22Rv1 (cell line): ENCODE measurements around the gene ZFP36L2.

Source experiments
- H3K27ac ChIP-seq: fragments of 450-650 bp; 2 replicates; pipeline ENCODE4 v1.5.1; 2017
- ZFX ChIP-seq: fragments of 450-650 bp; IDR thresholded peaks from 2 replicates; pipeline ENCODE4 v1.6.1; 2017; ENCODE audit warnings: antibody characterized with exemption, borderline replicate concordance
- TF ChIP-seq, protein P1 (sequence below): fragments of 450-650 bp; IDR thresholded peaks from 2 replicates; pipeline ENCODE4 v1.5.1; 2017; ENCODE audit warnings: mild to moderate bottlenecking

ZFP36L2 gene

DNA sequence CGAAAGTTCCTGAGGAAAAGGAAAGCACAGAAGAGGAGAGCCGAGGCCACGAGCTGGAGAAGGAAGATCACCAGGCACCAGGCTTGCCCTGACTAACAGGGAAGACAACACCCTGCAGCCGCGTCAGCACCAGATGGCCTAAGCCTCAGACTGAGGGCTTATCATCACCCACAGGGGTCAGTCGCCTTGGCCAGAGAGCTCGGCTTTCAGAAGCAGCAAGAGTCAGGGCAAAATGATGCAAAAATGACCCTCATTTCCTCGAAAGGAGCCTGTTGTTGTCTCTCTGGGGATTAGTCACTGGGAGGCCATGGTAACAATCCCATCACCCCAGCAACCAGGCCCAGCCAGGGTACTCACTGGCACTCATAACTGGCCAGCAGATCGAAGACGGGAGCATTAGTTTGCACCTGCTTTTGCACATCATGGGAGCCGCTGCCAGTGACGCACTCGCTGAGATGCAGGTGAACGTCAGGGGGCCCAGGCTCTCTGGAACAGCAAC lies 42.7 kb upstream of the ZFP36L2 start:
- no peak overlapping the region for H3K27ac ChIP-seq
- TF ChIP-seq ZFX, result no peak
- TF ChIP-seq, protein P1, sequence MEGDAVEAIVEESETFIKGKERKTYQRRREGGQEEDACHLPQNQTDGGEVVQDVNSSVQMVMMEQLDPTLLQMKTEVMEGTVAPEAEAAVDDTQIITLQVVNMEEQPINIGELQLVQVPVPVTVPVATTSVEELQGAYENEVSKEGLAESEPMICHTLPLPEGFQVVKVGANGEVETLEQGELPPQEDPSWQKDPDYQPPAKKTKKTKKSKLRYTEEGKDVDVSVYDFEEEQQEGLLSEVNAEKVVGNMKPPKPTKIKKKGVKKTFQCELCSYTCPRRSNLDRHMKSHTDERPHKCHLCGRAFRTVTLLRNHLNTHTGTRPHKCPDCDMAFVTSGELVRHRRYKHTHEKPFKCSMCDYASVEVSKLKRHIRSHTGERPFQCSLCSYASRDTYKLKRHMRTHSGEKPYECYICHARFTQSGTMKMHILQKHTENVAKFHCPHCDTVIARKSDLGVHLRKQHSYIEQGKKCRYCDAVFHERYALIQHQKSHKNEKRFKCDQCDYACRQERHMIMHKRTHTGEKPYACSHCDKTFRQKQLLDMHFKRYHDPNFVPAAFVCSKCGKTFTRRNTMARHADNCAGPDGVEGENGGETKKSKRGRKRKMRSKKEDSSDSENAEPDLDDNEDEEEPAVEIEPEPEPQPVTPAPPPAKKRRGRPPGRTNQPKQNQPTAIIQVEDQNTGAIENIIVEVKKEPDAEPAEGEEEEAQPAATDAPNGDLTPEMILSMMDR, result no peak

DNA sequence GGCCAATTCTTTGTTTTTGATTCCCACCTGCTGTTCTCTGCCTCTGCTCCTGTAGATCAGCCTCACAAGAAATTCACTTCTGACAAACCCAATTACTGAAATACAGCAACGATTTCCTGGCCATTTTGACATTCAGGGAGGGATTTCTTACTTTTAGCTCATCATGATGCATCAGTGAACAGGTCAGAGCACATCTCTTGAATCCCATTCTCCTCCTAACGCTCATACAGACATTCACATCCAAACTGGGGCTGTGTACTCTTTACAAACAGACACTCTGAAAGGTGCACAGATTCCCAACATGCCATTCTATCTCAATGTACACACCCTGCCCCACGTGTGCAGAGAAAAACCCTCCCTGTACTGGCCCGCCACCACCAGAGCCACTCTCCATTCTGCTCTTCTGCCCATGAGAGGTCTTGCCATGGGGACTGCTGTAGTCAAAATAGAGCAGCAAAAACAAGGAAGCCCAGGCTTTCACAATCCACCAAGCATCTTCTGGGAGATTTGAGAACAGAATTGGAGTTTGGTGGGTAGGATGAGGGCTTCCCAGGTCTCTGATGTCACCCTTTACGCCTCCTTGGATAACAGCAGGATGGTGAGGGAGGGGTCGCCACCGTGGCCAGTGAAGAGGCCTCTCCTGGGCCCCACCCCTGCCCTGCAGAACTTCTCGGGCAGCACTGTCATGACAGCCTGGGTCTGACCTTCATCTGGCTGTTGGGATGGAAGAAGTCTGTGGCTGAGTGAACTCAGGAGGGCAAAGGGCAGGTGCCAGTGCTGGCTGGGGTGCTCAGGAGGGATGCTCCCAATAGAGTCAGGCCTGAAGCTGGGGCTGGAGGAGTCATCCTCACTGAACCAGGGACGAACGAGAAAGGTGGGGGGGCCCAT lies 41.9 kb upstream of the ZFP36L2 start:
- TF ChIP-seq, protein P1, result no peak
- no peak for TF ChIP-seq ZFX
- H3K27ac ChIP-seq, result no peak overlapping the region

DNA sequence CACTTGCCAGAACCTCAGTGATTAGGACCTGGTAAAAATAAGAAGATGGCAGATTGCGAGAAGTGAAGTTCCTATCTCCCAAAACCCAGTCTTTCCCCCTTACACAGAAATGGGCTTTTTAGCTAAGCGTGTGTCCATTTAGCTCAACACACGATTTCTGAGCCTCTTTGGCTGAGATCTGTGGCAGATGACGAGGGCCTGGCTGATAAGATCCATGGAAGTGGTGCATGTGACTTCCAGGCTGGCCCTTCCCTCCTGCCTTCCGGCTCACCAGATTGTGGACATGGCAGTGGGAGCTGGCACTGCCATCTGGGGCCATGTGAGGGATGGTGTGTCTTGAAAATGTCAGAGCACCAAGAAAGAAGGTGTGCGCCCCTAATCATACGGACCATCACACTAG lies 41.0 kb upstream of the ZFP36L2 start:
- H3K27ac ChIP-seq, result no peak overlapping the region
- TF ChIP-seq, protein P1, result no peak
- no peak for TF ChIP-seq ZFX

DNA sequence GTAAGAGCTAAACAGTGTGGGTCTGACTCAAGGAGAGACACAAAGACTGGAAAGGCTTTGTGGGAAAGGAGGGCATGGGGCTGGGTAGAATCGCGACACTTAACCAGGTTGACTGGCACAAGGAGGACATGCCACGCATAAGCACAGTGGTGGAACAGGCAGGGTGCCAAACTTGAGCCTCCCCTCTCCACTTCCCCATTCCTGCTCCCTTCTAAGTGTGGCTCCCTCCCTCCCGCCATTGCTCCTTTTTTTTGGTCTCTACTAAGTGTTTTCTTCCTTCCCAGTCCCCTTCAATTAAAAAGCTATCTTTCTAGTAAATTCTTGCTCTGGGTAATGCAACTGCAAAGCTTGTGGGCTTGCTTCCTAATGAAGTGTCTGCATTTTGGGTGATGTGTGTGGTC lies 40.3 kb upstream of the ZFP36L2 start:
- TF ChIP-seq, protein P1, result no peak
- no peak for TF ChIP-seq ZFX
- H3K27ac ChIP-seq, result no peak overlapping the region

DNA sequence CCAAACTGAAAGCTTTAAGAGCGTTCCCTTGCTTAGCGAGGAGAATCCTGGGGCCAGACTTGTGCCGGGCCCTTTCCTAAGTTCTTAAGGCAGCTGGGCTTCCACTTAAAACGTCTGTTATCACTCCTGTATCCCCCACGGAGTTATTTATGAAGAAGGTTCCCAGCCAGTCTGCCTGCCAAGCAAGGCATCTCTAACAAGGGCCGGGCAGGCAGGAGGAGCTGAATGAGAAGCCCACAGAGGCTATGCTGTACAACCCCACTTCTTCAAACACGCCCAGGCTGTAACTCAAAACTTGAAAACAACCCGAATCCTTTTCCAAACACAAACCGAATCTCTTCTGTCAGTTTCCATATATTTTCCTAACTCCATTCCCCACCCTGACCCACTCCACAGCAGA lies 39.0 kb upstream of the ZFP36L2 start:
- TF ChIP-seq, protein P1, result no peak
- no peak for TF ChIP-seq ZFX
- no peak overlapping the region for H3K27ac ChIP-seq

DNA sequence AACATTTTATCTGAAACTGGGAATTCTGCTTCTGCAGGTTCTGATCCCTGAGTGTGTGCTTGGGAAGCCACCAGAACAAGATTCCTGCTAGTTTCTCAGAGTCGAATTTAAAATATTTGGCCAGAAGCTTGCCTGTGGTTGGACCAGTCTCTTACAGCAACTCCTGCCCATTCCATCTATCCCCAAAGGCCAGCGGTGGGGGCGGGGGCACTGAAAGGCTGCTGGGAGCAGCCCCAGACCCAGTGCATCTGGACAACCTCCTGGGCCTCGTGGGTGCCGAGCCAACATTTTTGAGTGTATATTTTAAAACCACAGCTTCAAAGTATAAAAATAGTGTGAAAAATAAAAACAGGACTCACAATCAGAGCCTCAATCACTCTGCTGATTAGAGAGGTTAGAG lies 38.6 kb upstream of the ZFP36L2 start:
- no peak for TF ChIP-seq ZFX
- TF ChIP-seq, protein P1, result no peak

DNA sequence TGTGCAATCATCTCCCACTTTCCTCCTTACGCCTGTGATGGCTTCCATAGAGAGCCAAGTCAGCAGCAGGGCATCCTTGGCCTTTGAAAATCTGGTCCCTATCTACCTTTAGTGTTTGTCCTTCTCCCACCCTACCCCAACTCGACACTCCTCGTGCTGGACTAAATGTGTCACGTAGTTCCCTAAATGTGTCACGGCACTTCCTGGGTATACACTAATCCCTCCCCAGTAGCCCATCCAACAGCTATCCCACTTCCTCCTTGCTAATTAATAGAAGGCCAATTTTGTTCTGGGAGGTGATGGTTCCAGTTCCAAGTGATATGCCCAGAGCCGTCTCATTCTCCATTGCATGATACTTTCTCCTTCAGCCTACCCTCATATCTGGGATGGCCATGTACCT lies 36.5 kb upstream of the ZFP36L2 start:
- TF ChIP-seq ZFX, result no peak
- TF ChIP-seq, protein P1, result no peak
- H3K27ac ChIP-seq, result no peak overlapping the region

More for the DNA sequence above, 38.6 kb upstream of the ZFP36L2 start:
- H3K27ac ChIP-seq, result no peak overlapping the region
